OCI-LY3 (cell line): Measurements from ENCODE around the gene UST.

Experiments
- H2AFZ ChIP-seq: fragments of 200-600, 300-600 bp; shearing (Covaris generic); 2 replicates; pipeline ENCODE4 v1.6.0; 2014; ENCODE audit warnings: antibody characterized with exemption, low read depth, low read length
- H3K27ac ChIP-seq: fragments of 200-600, 300-600 bp; sonication (generic); 2 replicates; pipeline ENCODE4 v1.5.1; 2014; ENCODE audit warnings: mild to moderate bottlenecking, low read length, moderate library complexity, mixed read lengths
- H3K27me3 ChIP-seq: fragments of 200-600, 300-600 bp; sonication (generic); 2 replicates; pipeline ENCODE4 v1.6.1; 2014; ENCODE audit warnings: low read depth, low read length, mixed read lengths
- H3K36me3 ChIP-seq: fragments of 200-600, 300-600 bp; sonication (generic); replicated peaks from 2 replicates; pipeline ENCODE3; 2014; ENCODE audit warnings: low read depth, low read length, mixed read lengths
- H3K4me1 ChIP-seq: fragments of 300-600, 200-600 bp; sonication (generic); 2 replicates; pipeline ENCODE4 v1.6.1; 2014; ENCODE audit warnings: low read length, mixed read lengths
- H3K4me2 ChIP-seq: fragments of 200-600, 300-600 bp; sonication (generic); 2 replicates; pipeline ENCODE4 v1.6.1; 2014; ENCODE audit warnings: low read length, mixed read lengths
- H3K4me3 ChIP-seq: fragments of 300-600, 200-600 bp; sonication (generic); 2 replicates; pipeline ENCODE4 v1.5.1; 2014; ENCODE audit warnings: antibody characterized with exemption, mild to moderate bottlenecking, low read length, moderate library complexity
- H3K79me2 ChIP-seq: fragments of 300-600, 200-600 bp; shearing (Covaris generic); 2 replicates; pipeline ENCODE4 v1.6.1; 2014; ENCODE audit warnings: mild to moderate bottlenecking, low read length, mixed read lengths
- H3K9ac ChIP-seq: fragments of 300-600, 200-600 bp; shearing (Covaris generic); 2 replicates; pipeline ENCODE4 v1.6.0; 2014; ENCODE audit warnings: mild to moderate bottlenecking, low read length, moderate library complexity
- H3K9me3 ChIP-seq: fragments of 200-600, 300-600 bp; shearing (Covaris generic); 2 replicates; pipeline ENCODE4 v1.6.1; 2014; ENCODE audit warnings: low read length, mixed read lengths; ENCODE audit not compliant: insufficient read depth
- H4K20me1 ChIP-seq: fragments of 200-600, 300-600 bp; sonication (generic); 2 replicates; pipeline ENCODE4 v1.6.1; 2016; ENCODE audit warnings: low read length, mixed read lengths; ENCODE audit not compliant: insufficient read depth
- CTCF ChIP-seq: fragments of 200-600, 300-600 bp; sonication (generic); IDR thresholded peaks from 2 replicates; pipeline ENCODE4 v1.5.1; 2014; ENCODE audit warnings: antibody characterized with exemption, low read length, low read depth
- EZH2phosphoT487 ChIP-seq: fragments of 200-600 bp; shearing (Covaris generic); IDR thresholded peaks from 2 replicates; pipeline ENCODE4 v1.6.1; 2018; ENCODE audit warnings: antibody characterized with exemption, mixed run types, low read depth

The UST gene

DNA sequence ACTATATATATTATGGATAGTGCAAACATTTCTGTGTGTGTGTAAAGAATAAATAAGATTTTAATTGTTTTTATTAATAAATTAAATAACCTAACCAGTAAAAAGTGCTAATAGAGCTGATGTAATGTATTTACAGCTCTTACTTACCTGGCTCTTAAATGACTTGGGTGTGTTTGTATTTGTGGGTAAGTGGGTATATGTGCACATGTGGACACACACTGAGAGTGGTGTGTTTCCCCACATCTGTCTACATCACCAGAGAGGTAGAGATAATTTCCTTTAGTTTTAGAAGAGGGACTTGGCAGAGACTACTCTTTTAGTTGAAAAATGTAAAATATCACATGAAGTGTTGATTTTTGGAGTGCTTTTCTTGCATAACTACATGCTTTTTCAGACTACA, 76.0 kb downstream of the UST start:
- Histone ChIP-seq H3K4me3 (no peak overlapping the region), H3K4me1 (peaks cover 4% of the 10 kb centered on the region), H4K20me1 (no peaks in the 10 kb centered on the region), H3K27ac (no peak overlapping the region), H3K36me3 (no peaks in the 10 kb centered on the region), H3K9me3 (no peaks in the 10 kb centered on the region), H3K27me3 (no peaks in the 10 kb centered on the region), H2AFZ (no peak overlapping the region), H3K4me2 (no peak overlapping the region), H3K9ac (no peak overlapping the region), H3K79me2 (no peaks in the 10 kb centered on the region)
- TF ChIP-seq EZH2phosphoT487 (no peak), CTCF (no peak)

DNA sequence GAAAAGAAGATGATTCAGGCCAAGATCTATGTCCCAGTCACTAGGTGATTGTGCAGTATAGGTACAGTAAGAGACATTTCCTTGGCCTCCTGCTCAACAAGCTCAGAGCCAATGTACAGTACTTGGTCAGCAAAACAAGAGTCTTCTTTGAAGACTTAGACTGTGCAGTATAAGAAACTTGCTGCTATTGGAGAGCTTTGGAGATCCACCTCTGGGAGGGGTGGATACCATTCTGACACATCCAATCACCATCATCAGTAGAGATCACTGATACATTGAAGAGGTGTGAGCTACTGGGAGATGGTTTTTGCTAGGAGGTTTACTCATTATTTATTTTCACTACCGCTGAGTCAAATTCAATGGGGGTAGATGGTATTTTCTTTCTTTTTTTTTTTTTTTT, 77.5 kb downstream of the UST start:
- no peaks in the 10 kb centered on the region for H3K36me3 ChIP-seq
- H3K27me3 ChIP-seq, result no peaks in the 10 kb centered on the region
- H3K9ac ChIP-seq, result no peak overlapping the region
- no peak overlapping the region for H3K27ac ChIP-seq
- no peaks in the 10 kb centered on the region for H4K20me1 ChIP-seq
- peaks cover 6% of the 10 kb centered on the region for H3K4me1 ChIP-seq
- H3K4me2 ChIP-seq, result no peak overlapping the region
- TF ChIP-seq CTCF (no peak), EZH2phosphoT487 (no peak)
- H3K79me2 ChIP-seq, result peaks cover 1% of the 10 kb centered on the region; the same call in 1 of the 2 replicates
- no peaks in the 10 kb centered on the region for H3K9me3 ChIP-seq
- no peak overlapping the region for H2AFZ ChIP-seq
- H3K4me3 ChIP-seq, result no peak overlapping the region

- no peaks in the 10 kb centered on the region for H3K36me3 ChIP-seq
- peaks cover 12% of the 10 kb centered on the region for H3K4me1 ChIP-seq
- no peaks in the 10 kb centered on the region for H4K20me1 ChIP-seq
Observed at GRCh38 chr6:148824960-148825359, 78.1 kb downstream of the UST start.

GRCh38 chr6:148825492-148825891, 78.7 kb downstream of the UST start:
- H3K4me3 ChIP-seq, result no peak overlapping the region
- peaks cover 3% of the 10 kb centered on the region; the same call in 1 of the 2 replicates for H3K79me2 ChIP-seq
- TF ChIP-seq CTCF (no peak), EZH2phosphoT487 (no peak)
- no peak overlapping the region for H3K9ac ChIP-seq
- peaks cover 18% of the 10 kb centered on the region for H3K4me1 ChIP-seq
- H3K27me3 ChIP-seq, result no peaks in the 10 kb centered on the region
- H3K4me2 ChIP-seq, result no peak overlapping the region
- no peaks in the 10 kb centered on the region for H3K9me3 ChIP-seq
- H4K20me1 ChIP-seq, result no peaks in the 10 kb centered on the region
- H3K27ac ChIP-seq, result no peak overlapping the region
- H2AFZ ChIP-seq, result no peak overlapping the region
- no peaks in the 10 kb centered on the region for H3K36me3 ChIP-seq

More at GRCh38 chr6:148824960-148825359, 78.1 kb downstream of the UST start:
- no peaks in the 10 kb centered on the region for H3K27me3 ChIP-seq
- TF ChIP-seq CTCF (no peak), EZH2phosphoT487 (no peak)
- no peak overlapping the region for H3K4me3 ChIP-seq
- no peak overlapping the region for H3K4me2 ChIP-seq
- H3K9me3 ChIP-seq, result no peaks in the 10 kb centered on the region
- H3K79me2 ChIP-seq, result peaks cover 3% of the 10 kb centered on the region; the same call in 1 of the 2 replicates
- H3K9ac ChIP-seq, result no peak overlapping the region
- H3K27ac ChIP-seq, result no peak overlapping the region
- no peak overlapping the region for H2AFZ ChIP-seq
